NCI-H446 (cell line): ENCODE measurements around the gene CHMP4B.
A peak's percentile ranks its signal among the peaks of the same experiment; 100 is the strongest.

Experiments
- DNase-seq, 2 experiments: peaks; one replicate each; lab custom pipeline; 2025; lab: John Stamatoyannopoulos, UW

The CHMP4B gene

DNA sequence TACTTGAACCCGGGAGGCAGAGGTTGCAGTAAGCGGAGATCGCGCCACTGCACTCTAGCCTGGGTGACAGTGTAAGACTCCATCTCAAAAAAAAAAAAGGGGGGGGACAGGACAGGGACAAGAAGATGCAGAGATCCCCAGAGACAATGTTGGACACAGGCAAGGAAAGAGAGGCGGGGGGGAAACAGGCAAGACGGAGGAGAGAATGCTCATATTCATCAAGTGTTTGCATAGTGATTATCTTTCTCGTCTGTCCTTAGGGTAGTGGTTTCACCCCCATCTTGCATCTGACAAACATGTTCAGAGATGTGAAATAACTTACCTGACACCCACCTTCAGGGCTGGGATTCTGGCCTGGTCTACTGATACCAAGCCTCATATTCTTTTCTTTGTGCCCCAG lies 29.0 kb downstream of the CHMP4B start:
- DNase-seq, result no peak

DNA sequence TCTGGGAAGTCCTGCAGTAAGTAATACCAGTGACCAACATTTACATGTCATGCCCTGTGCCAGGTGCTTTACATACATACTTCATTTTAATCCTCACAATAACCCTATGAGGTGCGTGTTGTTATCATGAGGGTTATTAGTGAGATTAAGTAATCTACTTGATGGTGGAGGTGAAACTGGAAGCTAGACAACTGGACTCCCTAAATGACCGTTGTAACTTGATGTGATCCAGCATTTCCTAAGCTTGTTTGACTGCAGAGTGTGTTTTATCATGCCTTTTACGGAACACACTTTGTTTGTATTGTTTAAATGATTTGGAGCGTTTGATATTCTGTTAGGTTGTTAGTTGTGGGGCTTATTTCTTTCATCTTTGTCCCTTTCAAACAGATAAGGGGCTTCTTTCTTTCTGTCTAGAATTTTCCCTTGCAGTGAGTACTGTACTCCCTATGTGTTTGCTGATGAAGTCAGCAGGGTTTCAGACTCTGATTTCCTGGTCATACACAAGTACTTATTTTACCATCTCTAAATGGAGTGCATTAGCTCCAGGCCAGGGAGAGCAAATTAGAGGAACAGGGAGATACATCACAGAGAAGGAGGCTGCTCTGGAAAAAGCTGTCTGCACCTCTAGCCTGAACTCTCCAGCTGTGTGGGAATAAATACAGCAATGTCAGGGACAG lies 29.7 kb downstream of the CHMP4B start:
- DNase-seq, result no peak

DNA sequence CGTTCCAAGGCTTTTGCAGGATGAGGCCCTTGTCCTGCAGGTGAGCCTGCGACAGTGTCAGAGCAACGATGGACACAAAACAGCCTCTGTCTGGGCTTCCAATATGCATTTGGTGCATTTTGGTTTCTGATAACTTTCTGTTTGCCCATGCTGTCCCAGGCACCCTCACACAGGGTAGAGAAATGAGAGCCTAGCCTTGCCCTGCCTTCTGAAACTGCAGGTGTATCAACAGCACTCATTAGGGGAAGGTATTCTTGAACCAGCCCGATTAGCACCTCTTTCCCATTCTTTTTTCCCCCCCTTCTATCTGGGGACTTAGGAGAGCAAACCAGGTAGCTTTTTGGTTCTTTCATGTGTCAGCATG lies 30.3 kb downstream of the CHMP4B start:
- no peak for DNase-seq

DNA sequence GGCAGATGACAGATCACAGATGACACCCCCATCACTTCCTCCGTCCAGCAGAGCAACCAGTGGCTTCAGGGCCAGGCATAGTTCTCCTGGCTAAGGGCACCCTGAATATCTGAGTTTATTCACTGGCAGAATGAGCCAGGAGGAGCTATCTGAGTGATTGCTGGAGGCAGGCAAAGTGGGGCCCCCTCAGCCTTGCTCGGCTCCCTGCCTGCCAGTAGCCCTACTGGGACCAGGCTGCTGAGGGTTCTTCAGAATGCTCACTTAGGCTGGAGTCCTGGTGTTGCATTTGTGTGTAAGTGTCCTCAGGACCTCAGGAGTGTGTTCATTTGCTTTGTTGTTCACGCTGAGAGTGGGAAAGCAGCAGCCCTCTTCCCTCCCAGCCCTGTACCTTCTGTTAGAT lies 31.2 kb downstream of the CHMP4B start:
- DNase-seq, result no peak

GRCh38 chr20:33843050-33843449 lies 31.9 kb downstream of the CHMP4B start:
- DNase-seq, result no peak

DNA sequence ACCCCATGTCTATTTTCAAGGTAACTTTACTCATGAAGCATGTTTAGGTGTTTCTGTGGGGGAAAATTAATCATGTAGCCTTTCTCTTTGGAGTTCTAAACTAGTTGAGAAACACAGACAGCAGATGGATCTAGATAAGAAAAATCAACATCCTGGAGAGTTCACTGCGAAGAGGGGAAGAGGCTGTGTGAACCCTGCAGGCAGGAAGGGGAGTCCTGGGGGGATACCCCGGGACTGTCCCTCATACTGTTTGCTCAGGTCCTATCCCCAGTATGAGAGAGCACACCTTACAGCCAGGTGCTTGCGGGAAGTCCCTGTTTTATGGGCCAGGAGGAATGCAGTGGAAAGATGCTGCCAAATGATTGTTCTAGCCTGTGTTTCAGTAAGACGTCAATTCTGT lies 32.7 kb downstream of the CHMP4B start:
- no peak for DNase-seq

DNA sequence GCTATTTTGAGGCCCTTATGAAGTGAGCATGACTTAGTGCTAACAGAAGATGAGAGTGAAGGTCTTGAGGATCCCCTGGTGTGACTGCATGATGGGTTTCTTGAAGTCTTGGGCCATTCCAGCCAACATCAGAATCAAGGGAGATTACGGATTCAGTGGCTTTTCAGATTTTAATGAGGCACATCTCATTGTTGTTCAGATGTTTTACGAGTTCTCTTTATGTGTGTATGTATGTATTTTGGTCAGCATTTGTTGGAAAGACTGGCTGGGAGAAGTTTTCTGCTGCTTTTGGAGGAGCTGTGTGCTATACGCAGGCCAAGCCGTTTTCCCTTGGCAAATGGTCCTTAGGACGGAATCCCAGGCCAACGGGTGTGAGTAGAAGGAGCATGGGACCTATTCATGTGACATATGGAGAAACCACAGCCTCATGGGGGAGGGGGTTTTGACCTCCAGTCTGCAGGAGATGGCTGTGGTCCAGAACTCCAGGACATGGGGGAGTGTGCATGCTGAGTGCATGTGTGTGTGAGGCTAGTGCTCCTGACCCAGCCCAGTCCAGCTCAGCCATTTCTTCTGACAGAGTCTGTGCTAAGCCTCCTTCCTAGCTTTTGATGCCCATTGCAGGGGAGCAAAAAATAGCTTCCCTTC lies 35.3 kb downstream of the CHMP4B start:
- peak; percentile 6 to 69 for DNase-seq

DNA sequence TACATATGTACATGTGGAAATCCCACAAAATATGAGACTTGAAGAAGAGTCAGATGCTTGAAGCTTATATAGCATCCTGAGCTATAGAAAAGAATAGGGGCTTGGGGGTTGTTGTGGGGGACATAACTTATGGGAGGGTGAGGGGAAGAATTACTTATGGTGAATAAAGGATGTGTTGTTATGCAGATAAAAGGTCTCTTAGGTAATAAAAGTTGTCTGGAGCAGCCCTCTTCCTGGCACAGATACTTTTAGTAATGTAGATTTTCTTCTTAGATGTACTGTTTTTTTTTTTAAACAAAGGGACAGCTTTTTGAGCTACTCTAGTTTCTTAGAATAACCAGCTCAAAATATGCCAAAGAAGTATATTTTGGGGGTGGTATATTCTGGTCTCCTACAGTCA lies 35.9 kb downstream of the CHMP4B start:
- DNase-seq, result no peak

- DNase-seq, result no peak
Observed at GRCh38 chr20:33848391-33848790, 37.2 kb downstream of the CHMP4B start.

- no peak for DNase-seq
Observed at GRCh38 chr20:33850159-33850558, 39.0 kb downstream of the CHMP4B start.

DNA sequence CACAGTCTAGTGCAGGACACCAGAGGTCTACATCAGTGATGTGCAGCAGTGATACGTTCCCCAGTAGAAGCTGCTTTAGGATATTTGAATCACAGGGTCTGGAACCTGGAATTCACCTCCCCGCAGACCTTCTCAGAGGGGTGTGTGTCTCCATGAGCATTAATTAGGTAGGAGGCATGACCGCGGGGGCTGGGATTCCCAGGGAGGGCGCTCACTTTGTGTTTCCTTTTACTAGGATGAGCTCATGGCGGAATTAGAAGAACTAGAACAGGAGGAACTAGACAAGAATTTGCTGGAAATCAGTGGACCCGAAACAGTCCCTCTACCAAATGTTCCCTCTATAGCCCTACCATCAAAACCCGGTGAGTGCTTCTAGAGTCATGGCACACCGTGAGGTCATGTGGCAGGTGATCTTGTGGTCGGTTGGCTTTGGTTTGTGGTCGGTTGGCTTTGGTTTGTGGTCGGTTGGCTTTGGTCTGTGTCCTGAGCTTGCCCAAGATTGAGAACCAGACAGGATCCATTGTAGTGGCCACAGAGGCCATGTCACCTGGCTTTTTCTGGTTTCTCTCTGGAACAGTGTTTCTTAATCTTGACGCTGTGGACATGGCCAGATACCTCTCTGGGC lies 40.8 kb downstream of the CHMP4B start:
- DNase-seq, result no peak

DNA sequence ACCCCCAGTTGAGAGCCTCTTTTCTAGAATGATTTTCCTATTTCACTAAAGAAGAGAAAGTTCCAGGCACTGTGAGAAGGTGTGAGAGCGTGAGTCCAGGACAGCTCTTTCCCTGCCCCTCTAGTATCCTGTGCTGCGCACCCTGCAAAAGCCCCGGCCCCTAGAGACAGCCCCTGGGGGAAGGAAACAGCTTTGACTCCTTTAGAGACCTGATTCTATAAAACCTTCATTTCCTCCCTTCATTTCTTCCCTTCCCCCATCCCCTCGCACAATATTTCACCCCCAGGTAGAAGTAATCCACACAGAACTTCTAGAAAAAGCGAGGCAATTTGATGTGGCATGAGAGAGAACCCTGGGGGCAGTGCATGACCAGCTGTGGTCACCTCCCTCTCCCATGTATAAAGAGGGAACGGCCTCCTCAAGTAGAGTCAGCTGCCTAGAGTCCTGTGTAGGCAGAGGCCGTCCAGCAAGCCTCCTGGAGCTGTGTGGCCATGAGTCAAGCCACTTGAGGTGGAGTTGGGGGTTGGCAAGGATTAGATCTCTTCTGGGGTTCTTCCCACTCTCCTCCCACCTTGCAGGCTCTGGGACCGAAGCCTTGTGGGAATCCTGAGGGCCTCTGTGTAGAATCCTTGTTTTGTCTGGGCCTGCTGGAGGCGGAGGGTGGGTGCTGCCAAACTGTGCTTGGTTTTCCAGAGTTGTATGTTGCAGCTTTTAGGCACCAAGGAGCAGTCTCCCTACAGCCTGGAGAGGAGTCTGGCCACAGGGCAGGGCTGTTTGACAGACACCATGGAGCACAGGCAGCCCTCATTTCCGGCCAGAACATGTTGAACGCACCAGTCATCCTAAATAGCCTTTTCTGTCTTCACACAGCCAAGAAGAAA lies 41.7 kb downstream of the CHMP4B start:
- no peak for DNase-seq

- DNase-seq, result no peak
Observed at GRCh38 chr20:33853507-33853813, 42.3 kb downstream of the CHMP4B start.

DNA sequence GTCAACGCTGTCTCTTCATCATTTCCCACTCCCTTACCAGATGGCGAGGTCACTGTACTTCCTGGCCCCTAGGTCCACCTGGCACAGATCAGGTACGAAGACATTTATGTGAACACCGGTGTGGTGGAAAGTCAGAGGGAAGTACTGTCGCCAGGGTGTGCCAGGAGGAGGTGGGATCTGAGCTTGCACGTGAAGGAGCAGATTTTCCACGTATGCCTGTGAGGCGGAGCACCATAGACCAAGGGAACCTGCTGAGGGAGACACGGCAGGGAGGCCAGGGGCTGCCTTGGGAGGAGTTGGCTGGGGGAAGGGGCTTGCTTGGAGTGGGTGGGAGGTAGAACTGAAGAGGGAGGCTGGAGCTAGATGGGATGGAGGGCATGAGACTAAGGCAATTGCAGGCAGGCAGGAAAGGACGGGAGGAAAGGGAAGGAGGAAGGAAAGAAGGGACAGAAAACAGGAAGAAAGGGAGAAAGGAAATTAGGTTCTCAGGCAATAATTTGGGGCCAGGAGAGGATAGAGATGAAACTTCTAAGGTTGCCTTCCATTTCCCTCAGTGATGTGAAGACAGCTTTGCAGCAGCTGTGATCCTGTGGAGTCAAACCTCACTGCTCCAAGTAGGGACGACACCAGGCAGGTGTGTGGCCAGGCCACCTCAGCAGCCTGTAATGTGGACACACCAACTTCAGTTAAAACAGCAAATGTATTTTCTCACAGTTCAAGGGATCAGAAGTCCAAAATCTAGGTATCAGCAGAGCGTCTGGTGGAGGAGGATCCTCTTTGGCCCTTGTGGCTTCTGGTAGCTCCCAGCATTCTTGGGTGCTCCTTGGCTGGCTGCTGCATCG lies 46.8 kb downstream of the CHMP4B start:
- no peak for DNase-seq

GRCh38 chr20:33858666-33859065 lies 47.5 kb downstream of the CHMP4B start:
- DNase-seq, result no peak

- DNase-seq, result no peak
Observed at GRCh38 chr20:33859157-33859695, 48.1 kb downstream of the CHMP4B start.

DNA sequence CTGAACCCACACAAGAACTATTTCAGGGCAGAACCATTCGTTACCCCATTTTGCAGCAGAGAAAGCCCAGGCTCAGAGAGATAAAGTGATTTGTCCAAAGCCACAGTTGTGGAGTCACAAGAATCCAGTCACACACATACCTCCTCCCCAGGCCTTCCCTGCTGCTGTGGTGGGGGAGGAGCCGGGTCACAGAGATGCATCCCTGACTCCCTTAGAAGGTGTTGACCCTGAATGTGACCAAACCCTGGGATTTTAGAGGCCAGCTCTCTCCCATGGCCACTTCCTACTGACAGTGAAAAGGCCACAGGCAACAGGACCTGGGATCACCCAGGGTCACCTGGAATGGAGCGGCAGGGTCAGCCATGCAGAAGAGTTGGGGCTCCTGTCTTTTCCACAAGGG lies 48.6 kb downstream of the CHMP4B start:
- no peak for DNase-seq

- no peak for DNase-seq
Observed at GRCh38 chr20:33861458-33861857, 50.3 kb downstream of the CHMP4B start.

DNA sequence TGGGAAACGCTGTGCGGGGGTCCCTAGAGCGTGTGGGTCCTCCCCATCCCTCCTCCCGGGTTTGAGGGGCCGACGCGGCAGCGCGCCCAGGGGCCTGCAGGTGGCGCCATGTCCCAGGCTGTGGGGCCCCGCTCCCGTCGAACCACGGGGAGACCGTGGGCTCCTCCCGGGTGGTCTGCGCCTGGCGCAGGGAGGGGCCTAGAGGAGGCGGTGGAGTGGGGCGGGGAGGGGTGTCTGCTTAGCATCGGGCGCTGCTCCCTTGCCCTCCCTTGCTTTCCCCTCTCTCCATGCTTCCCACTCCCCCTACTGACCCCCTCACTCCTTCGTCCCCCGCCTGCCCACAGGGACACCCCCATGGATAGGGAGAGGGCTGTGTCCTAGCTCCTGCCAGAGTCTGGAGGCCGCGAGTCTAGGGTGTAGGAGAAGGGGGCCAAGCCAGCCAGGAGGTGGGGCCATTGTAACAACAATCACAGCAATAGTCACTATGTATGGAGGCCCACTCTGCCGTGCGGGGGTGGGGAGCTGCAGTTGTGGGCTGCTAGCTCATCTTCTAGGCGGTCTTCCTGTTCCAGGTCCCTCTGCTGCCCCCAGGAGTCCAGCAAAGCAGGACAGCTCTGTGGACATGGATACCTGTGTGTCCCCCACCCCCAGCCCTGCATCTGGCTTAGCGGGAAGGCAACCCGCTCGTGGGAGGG lies 51.7 kb downstream of the CHMP4B start:
- peak; percentile 3 to 14 for DNase-seq

DNA sequence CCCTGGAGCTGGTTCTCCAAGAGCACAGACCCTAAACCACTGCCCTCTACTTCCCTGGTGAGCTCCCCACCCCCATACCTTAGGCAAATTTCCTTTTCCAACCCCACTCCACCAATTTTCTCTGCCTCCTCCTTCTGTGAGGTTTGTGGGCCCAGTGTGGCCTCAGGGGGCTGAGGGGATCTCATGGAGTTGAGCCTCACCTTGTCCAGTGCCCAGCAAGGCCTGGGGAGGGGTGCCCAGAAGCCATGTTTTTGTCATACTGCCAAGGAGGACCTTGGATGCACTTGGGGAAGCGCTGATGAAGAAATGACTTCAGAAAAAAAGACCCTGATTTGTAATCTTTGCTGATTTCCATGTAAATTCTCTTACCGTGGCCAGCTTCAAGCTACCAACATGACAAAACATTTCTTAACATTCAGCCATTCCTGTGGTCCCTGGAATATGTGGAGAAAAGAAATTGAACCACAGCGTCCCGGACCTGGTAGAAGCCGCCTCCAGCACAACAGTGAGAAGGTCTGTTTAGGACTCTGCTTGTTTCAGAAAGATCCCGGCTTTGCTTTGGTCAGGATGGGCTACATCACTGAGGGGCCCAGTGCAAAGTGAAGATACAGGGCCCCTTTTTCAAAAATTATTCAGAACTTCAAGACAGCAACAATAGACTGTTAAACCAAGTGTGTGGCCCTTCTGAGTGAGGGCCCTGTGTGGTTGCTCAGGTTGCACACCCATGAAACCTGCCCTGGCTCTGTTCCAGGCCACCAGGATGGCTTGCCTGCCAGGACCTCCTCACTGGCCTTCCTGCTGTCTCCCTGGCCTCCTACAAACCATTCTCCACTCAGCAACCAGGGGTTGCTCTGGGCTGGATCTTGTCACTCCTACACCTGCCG lies 52.5 kb downstream of the CHMP4B start:
- no peak for DNase-seq
